ENCODE results near the gene DFFB. TPM values are rescaled to one million over a fixed set of nuclear protein-coding genes. Genes with fewer than 3 reads are reported as not detected.

DFFB gene
- total and polyA plus RNA-seq, 8 donors: 5.4 to 14.7 (median 11.2) TPM

GRCh38 chr1:3821908-3822307, 35.4 kb upstream of the DFFB start:
- H3K4me3 ChIP-seq: no peak overlapping the region
- no peaks in the 10 kb centered on the region for H3K4me1 ChIP-seq
- TF ChIP-seq CTCF (IDR thresholded peaks at IDR 0.05): no peak
- H3K9me3 ChIP-seq: no peaks in the 10 kb centered on the region
- H3K27ac ChIP-seq: no peak overlapping the region
- intact Hi-C loops (cut with DNase I): no loop called here
- H3K36me3 ChIP-seq: peaks cover 0 to 79% of the 10 kb centered on the region in 2 donors
- no peaks in the 10 kb centered on the region for H3K27me3 ChIP-seq
- DNase-seq: no peak
- ATAC-seq: no peak

GRCh38 chr1:3822421-3822820, 34.9 kb upstream of the DFFB start:
- no peak for TF ChIP-seq CTCF (IDR thresholded peaks at IDR 0.05)
- DNase-seq (no peak), ATAC-seq (no peak)
- Histone ChIP-seq H3K4me3 (no peak overlapping the region), H3K27me3 (no peaks in the 10 kb centered on the region), H3K36me3 (peaks cover 0 to 84% of the 10 kb centered on the region in 2 donors), H3K9me3 (no peaks in the 10 kb centered on the region), H3K4me1 (no peaks in the 10 kb centered on the region), H3K27ac (no peak overlapping the region)
- intact Hi-C loops (cut with DNase I): no loop called here

- ATAC-seq (no peak), DNase-seq (no peak)
- no peaks in the 10 kb centered on the region for H3K27me3 ChIP-seq
- H3K4me3 ChIP-seq: no peak overlapping the region
- no peak overlapping the region for H3K27ac ChIP-seq
- no peaks in the 10 kb centered on the region for H3K4me1 ChIP-seq
- H3K9me3 ChIP-seq: no peaks in the 10 kb centered on the region
- peaks cover 0 to 100% of the 10 kb centered on the region in 2 donors for H3K36me3 ChIP-seq
- TF ChIP-seq CTCF (IDR thresholded peaks at IDR 0.05): no peak
- intact Hi-C loops (cut with DNase I): no loop called here
Measured at GRCh38 chr1:3824650-3825049, 32.6 kb upstream of the DFFB start.

- Histone ChIP-seq H3K27me3 (no peaks in the 10 kb centered on the region), H3K36me3 (peaks cover 0 to 100% of the 10 kb centered on the region in 2 donors), H3K9me3 (no peaks in the 10 kb centered on the region), H3K4me1 (no peaks in the 10 kb centered on the region), H3K4me3 (no peak overlapping the region), H3K27ac (no peak overlapping the region)
- ATAC-seq (no peak), DNase-seq (no peak)
- intact Hi-C loops (cut with DNase I): no loop called here
- TF ChIP-seq CTCF (IDR thresholded peaks at IDR 0.05): no peak
Measured at GRCh38 chr1:3825356-3825755, 31.9 kb upstream of the DFFB start.

GRCh38 chr1:3827813-3828307, 29.4 kb upstream of the DFFB start:
- DNase-seq: no peak
- H3K36me3 ChIP-seq: peaks cover 0 to 100% of the 10 kb centered on the region in 2 donors
- H3K9me3 ChIP-seq: no peaks in the 10 kb centered on the region
- intact Hi-C loops (cut with DNase I): no loop called here
- H3K4me1 ChIP-seq: no peaks in the 10 kb centered on the region
- H3K27me3 ChIP-seq: no peaks in the 10 kb centered on the region
- H3K27ac ChIP-seq: no peak overlapping the region
- H3K4me3 ChIP-seq: no peak overlapping the region
- no peak for TF ChIP-seq CTCF (IDR thresholded peaks at IDR 0.05)
- ATAC-seq: no peak

Data from left lung (tissue), 10 donors.